ENCODE data around the gene NT5DC2. TPM values are rescaled to one million over a fixed set of nuclear protein-coding genes. Genes with fewer than 3 reads are reported as not detected.

NT5DC2 gene
- total and polyA plus RNA-seq, 2 of the 8 experiments (the other 6 are each of a cell fraction or from before 2014, with no cell fraction given), result 331 to 477 TPM

GRCh38 chr3:52488746-52489145 lies 44.9 kb downstream of the NT5DC2 start (continued):
- TF ChIP-seq, protein P1, sequence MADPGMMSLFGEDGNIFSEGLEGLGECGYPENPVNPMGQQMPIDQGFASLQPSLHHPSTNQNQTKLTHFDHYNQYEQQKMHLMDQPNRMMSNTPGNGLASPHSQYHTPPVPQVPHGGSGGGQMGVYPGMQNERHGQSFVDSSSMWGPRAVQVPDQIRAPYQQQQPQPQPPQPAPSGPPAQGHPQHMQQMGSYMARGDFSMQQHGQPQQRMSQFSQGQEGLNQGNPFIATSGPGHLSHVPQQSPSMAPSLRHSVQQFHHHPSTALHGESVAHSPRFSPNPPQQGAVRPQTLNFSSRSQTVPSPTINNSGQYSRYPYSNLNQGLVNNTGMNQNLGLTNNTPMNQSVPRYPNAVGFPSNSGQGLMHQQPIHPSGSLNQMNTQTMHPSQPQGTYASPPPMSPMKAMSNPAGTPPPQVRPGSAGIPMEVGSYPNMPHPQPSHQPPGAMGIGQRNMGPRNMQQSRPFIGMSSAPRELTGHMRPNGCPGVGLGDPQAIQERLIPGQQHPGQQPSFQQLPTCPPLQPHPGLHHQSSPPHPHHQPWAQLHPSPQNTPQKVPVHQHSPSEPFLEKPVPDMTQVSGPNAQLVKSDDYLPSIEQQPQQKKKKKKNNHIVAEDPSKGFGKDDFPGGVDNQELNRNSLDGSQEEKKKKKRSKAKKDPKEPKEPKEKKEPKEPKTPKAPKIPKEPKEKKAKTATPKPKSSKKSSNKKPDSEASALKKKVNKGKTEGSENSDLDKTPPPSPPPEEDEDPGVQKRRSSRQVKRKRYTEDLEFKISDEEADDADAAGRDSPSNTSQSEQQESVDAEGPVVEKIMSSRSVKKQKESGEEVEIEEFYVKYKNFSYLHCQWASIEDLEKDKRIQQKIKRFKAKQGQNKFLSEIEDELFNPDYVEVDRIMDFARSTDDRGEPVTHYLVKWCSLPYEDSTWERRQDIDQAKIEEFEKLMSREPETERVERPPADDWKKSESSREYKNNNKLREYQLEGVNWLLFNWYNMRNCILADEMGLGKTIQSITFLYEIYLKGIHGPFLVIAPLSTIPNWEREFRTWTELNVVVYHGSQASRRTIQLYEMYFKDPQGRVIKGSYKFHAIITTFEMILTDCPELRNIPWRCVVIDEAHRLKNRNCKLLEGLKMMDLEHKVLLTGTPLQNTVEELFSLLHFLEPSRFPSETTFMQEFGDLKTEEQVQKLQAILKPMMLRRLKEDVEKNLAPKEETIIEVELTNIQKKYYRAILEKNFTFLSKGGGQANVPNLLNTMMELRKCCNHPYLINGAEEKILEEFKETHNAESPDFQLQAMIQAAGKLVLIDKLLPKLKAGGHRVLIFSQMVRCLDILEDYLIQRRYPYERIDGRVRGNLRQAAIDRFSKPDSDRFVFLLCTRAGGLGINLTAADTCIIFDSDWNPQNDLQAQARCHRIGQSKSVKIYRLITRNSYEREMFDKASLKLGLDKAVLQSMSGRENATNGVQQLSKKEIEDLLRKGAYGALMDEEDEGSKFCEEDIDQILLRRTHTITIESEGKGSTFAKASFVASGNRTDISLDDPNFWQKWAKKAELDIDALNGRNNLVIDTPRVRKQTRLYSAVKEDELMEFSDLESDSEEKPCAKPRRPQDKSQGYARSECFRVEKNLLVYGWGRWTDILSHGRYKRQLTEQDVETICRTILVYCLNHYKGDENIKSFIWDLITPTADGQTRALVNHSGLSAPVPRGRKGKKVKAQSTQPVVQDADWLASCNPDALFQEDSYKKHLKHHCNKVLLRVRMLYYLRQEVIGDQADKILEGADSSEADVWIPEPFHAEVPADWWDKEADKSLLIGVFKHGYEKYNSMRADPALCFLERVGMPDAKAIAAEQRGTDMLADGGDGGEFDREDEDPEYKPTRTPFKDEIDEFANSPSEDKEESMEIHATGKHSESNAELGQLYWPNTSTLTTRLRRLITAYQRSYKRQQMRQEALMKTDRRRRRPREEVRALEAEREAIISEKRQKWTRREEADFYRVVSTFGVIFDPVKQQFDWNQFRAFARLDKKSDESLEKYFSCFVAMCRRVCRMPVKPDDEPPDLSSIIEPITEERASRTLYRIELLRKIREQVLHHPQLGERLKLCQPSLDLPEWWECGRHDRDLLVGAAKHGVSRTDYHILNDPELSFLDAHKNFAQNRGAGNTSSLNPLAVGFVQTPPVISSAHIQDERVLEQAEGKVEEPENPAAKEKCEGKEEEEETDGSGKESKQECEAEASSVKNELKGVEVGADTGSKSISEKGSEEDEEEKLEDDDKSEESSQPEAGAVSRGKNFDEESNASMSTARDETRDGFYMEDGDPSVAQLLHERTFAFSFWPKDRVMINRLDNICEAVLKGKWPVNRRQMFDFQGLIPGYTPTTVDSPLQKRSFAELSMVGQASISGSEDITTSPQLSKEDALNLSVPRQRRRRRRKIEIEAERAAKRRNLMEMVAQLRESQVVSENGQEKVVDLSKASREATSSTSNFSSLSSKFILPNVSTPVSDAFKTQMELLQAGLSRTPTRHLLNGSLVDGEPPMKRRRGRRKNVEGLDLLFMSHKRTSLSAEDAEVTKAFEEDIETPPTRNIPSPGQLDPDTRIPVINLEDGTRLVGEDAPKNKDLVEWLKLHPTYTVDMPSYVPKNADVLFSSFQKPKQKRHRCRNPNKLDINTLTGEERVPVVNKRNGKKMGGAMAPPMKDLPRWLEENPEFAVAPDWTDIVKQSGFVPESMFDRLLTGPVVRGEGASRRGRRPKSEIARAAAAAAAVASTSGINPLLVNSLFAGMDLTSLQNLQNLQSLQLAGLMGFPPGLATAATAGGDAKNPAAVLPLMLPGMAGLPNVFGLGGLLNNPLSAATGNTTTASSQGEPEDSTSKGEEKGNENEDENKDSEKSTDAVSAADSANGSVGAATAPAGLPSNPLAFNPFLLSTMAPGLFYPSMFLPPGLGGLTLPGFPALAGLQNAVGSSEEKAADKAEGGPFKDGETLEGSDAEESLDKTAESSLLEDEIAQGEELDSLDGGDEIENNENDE (IDR thresholded peaks at IDR 0.05; ENCODE audit: insufficient replicate concordance, low read length), result no peak
